Astrocyte of the spinal cord (primary cell): ENCODE measurements around the gene OR51A4.
"Not testable (repeated sequence)": the region's sequence is repeated elsewhere in the genome, so short reads cannot be mapped to it uniquely, and the experiment has no call there.

Experiments used
- DNase-seq: peaks from one replicate; pipeline ENCODE4 v3.0.0; 2011; ENCODE audit warnings: low read depth, low spot score
- H3K4me3 ChIP-seq: 2 replicates; pipeline ENCODE4 v1.5.1; 2011; ENCODE audit warnings: low read depth, mild to moderate bottlenecking, low read length, moderate library complexity
- CTCF ChIP-seq: IDR thresholded peaks from 2 replicates; pipeline ENCODE4 v1.5.1; 2012; ENCODE audit warnings: low read depth, mild to moderate bottlenecking, low read length, inconsistent platforms
- in situ Hi-C: cut with HindIII; loops from 2 replicates; pipeline ENCODE4 v1.10.0; 2017; ENCODE audit warnings: low sequenced_read_pairs

The OR51A4 gene

GRCh38 chr11:4975436-4975835 lies 28.0 kb upstream of the OR51A4 start:
- in situ Hi-C loops = no loop called here
- no peak overlapping the region for H3K4me3 ChIP-seq
- no peak for DNase-seq
- TF ChIP-seq CTCF = no peak

GRCh38 chr11:4962816-4963215 lies 15.4 kb upstream of the OR51A4 start:
- H3K4me3 ChIP-seq = no peak overlapping the region
- TF ChIP-seq CTCF = no peak
- in situ Hi-C loops = no loop called here
- DNase-seq = no peak

- DNase-seq = no peak
- in situ Hi-C loops = no loop called here
- no peak overlapping the region for H3K4me3 ChIP-seq
- no peak for TF ChIP-seq CTCF
Observed at GRCh38 chr11:4960877-4961276, 13.5 kb upstream of the OR51A4 start.

GRCh38 chr11:4957396-4957795 lies 10.0 kb upstream of the OR51A4 start:
- in situ Hi-C loops = no loop called here
- H3K4me3 ChIP-seq = no peak overlapping the region
- TF ChIP-seq CTCF = no peak
- DNase-seq = no peak

GRCh38 chr11:4955613-4956012 lies 8.2 kb upstream of the OR51A4 start, which contains the start of gene OR51A2:
Gene OR51A2, minus strand, starts transcription at chr11:4955713. Its CDS starts 0 bp downstream, at chr11:4955713.
- in situ Hi-C loops, H3K4me3 ChIP-seq, DNase-seq: not testable (repeated sequence)

- DNase-seq = no peak
- TF ChIP-seq CTCF = no peak
- in situ Hi-C loops = no loop called here
- no peak overlapping the region for H3K4me3 ChIP-seq
Observed at GRCh38 chr11:4936745-4937144, 10.7 kb downstream of the OR51A4 start.

- H3K4me3 ChIP-seq = no peak overlapping the region
- no peak for DNase-seq
- in situ Hi-C loops = no loop called here
- no peak for TF ChIP-seq CTCF
Observed at GRCh38 chr11:4932751-4933150, 14.7 kb downstream of the OR51A4 start.
